Measurements from ENCODE around the gene ST7L. TPM values are rescaled to one million over a fixed set of nuclear protein-coding genes. Genes with fewer than 3 reads are reported as not detected.

ST7L gene
- total RNA-seq: 11.6 and 13.4 TPM in 2 replicates

DNA sequence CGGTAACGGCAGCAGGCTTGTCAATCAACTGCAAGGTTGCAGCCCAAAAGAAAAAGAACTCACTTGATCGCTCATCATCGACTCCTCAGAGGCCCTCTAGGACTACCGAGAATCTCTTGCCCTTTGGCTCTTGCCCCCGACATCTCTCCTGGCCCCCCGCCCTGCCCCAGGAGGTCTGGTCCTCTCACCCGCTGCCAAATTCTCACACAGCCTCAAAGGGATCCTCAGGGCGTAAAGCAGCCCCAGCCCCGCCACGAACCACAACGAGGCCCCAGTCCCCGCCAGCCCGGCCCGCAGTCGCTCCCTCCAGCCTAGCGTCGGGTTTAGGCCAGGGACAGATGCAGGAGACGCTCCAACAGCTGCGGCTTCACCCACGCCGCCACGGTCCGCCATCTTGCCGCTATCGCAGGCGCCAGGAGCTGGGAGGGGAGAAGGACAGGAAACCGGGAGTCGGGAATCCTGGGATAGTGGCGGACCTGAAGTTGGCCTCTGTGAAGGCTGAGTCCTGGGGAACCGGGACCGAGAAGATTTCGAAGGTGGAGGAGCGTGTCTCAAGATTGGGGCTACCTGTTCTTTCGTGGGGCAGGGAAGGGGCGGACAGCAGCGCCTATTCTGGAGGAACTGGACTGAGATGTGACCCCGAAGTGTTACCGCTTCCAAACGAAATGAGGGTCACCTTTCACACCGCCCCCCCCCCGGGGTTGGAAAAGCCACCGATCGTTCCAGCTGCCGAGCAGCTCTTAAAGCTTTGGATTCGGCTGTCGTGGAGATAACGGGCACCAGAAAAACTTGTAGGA, at the start of gene ST7L:
ST7L (minus strand) TSS at position 421 of the 797 bp plus-strand sequence; CDS start at position 393, 28 bp downstream.

GRCh38 chr1:112619518-112620376, 806 bp upstream of the ST7L start, which contains the start of gene CAPZA1:
Gene CAPZA1, plus strand, starts transcription at chr1:112619832. Its CDS starts 13 bp downstream, at chr1:112619845.

DNA sequence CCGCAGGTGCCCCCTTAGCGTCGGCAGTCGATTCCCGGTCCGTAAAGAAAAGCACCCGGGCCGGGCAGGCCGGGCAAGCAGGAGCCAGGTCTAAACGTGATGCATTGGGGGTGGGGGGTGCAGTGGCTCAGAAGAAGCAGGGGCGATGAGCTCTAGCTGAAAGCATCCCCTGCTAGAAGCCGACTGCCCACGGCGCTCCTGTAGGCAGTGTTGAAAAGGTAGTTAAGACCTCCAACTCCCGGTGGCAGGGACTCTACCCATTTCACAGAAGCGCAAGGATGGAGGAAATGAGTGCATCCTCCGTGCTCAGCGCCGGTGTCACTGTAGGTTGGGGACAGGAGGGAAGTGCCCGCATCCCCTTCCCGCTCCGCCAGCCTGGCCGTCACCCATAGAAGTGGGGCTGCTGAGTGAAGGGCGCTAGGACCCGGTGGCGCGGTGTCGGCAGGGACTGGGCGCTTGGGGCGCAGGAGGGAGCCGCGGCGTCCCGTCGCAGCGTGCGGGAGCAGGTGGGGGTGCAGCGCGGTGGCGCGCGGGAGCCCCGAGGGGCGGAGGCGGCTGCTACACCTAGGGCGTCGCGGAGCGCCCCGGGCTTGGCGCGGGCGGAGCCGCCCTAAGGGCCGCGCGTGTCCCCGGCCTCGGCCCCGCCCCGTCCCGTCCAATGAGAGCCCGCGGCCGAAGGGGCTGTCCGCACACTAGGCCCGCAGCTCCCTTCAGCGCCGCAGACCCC, 110.5 kb downstream of the ST7L start, which contains the start of gene WNT2B:
WNT2B (plus strand) TSS at position 688 of the 727 bp plus-strand sequence. CDS start 298 bp downstream, outside the sequence.

Other genes with a start within 250 kb of the ST7L start
- gene CTTNBP2NL, start 222.9 kb downstream of the ST7L start, total RNA-seq: 10.6 and 12.9 TPM in 2 replicates
- 0.50 and 0.74 TPM in 2 replicates for gene WNT2B, start 110.2 kb downstream of the ST7L start, total RNA-seq
- gene CAPZA1, start 691 bp upstream of the ST7L start, total RNA-seq: 190 and 206 TPM in 2 replicates
- 47.7 and 74.5 TPM in 2 replicates for gene MOV10, start 55.5 kb upstream of the ST7L start, total RNA-seq
- gene RHOC, start 88.0 kb upstream of the ST7L start, total RNA-seq: 589 and 632 TPM in 2 replicates
- gene PPM1J, start 96.2 kb upstream of the ST7L start, total RNA-seq: 1.5 and 2.5 TPM in 2 replicates